ENCODE results near the gene PDE8A. TPM values are rescaled to one million over a fixed set of nuclear protein-coding genes. Genes with fewer than 3 reads are reported as not detected.

Gene PDE8A
- total and polyA plus RNA-seq, 2 donors (not counting 3 experiments of a cell fraction or from before 2014, with no cell fraction given): 21.3 to 45.7 TPM

- ChIA-PET POLR2A (no interaction called here), CTCF (interaction anchor here (0.8 to 2.4 kb wide), 8 partner anchors 9 to 181 kb away, joined by 3 to 12 read pairs (median 6); no protein-coding TSS in a partner anchor)
- no peak for TF ChIP-seq POLR2AphosphoS5 (IDR thresholded peaks at IDR 0.05; ENCODE audit: insufficient read depth, low read depth, low read length)
- no peaks in the 10 kb centered on the region for H3K27me3 ChIP-seq (ENCODE audit: control insufficient read depth in 2 of 2, insufficient read depth in 2 of 2, low read length in 2 of 2)
- no peak overlapping the region for H2AFZ ChIP-seq (ENCODE audit: low read depth, low read length)
- intact Hi-C loops (cut with micrococcal nuclease): no loop called here
- H3K4me3 ChIP-seq (replicated peaks in 1 of 3; ENCODE audit: insufficient read depth in 1 of 3, low read depth in 1 of 3, low read length in 3 of 3): no peak overlapping the region
- no peaks in the 10 kb centered on the region for H3K9me1 ChIP-seq (replicated peaks; ENCODE audit: control insufficient read depth, extremely low read depth, insufficient read depth, low read length)
- no TSS peak for BruUV-seq (replicated peaks)
- FAIRE-seq: no peak
- no peaks in the 10 kb centered on the region for H3K36me3 ChIP-seq (ENCODE audit: control insufficient read depth in 2 of 2, extremely low read depth in 1 of 2, insufficient read depth in 2 of 2, low read length in 2 of 2)
- no peaks in the 10 kb centered on the region for H4K20me1 ChIP-seq (replicated peaks; ENCODE audit: control insufficient read depth, extremely low read depth, insufficient read depth, low read length)
- DNase-seq (ENCODE audit: low read depth, low spot score): no peak
- H3K4me2 ChIP-seq (ENCODE audit: insufficient read depth, low read length): no peak overlapping the region
- H3K79me2 ChIP-seq (ENCODE audit: control insufficient read depth, insufficient read depth, low read length): peaks cover 76% of the 10 kb centered on the region
- dilution Hi-C loops (cut with MboI; ENCODE audit: extremely low pct_ligation_motif_present, low sequenced_read_pairs): no loop called here
- H3K4me1 ChIP-seq (ENCODE audit: control insufficient read depth, extremely low read depth, insufficient read depth, low read length): peaks cover 10% of the 10 kb centered on the region
- H3K9me3 ChIP-seq (replicated peaks; ENCODE audit: control insufficient read depth, insufficient read depth, low read length): no peaks in the 10 kb centered on the region
- no peak overlapping the region for H3K9ac ChIP-seq (replicated peaks; ENCODE audit: extremely low read depth, insufficient read depth, low read length)
- no peak overlapping the region for H3K27ac ChIP-seq (ENCODE audit: insufficient read depth, low read depth, low read length)
Observed at GRCh38 chr15:84987949-84988624, 6.4 kb downstream of the PDE8A start.

GRCh38 chr15:84988909-84989644, 7.4 kb downstream of the PDE8A start:
- DNase-seq (ENCODE audit: low read depth, low spot score) (no peak), FAIRE-seq (no peak)
- no peak overlapping the region for H3K4me2 ChIP-seq (ENCODE audit: insufficient read depth, low read length)
- POLR2A ChIA-PET: no interaction called here
- TF ChIP-seq MYC (IDR thresholded peaks at IDR 0.05; ENCODE audit: low read depth, low read length) (no peak), CTCF (IDR thresholded peaks at IDR 0.05; ENCODE audit: extremely low read depth in 1 of 2, insufficient read depth in 1 of 2, low read depth in 1 of 2, low read length in 2 of 2) (no peak), EZH2 (IDR thresholded peaks at IDR 0.05; ENCODE audit: borderline replicate concordance, low read depth, low read length, severe bottlenecking) (no peak), JUN (IDR thresholded peaks at IDR 0.05; ENCODE audit: borderline replicate concordance, insufficient read depth, insufficient read length, low read depth) (no peak), POLR2AphosphoS5 (IDR thresholded peaks at IDR 0.05; ENCODE audit: insufficient read depth, low read depth, low read length) (no peak), POLR2A (IDR thresholded peaks at IDR 0.05; ENCODE audit: low read depth, low read length) (no peak), FOS (IDR thresholded peaks at IDR 0.05; ENCODE audit: borderline replicate concordance, insufficient read depth, low read length) (no peak), GATA2 (IDR thresholded peaks at IDR 0.05; ENCODE audit: insufficient read depth, insufficient read length, low read depth, low read length) (no peak), MAX (IDR thresholded peaks at IDR 0.05; ENCODE audit: insufficient read depth, insufficient read length) (no peak)
- peaks cover 3% of the 10 kb centered on the region for H3K4me1 ChIP-seq (ENCODE audit: control insufficient read depth, extremely low read depth, insufficient read depth, low read length)
- no peak overlapping the region for H2AFZ ChIP-seq (ENCODE audit: low read depth, low read length)
- H4K20me1 ChIP-seq (replicated peaks; ENCODE audit: control insufficient read depth, extremely low read depth, insufficient read depth, low read length): no peaks in the 10 kb centered on the region
- H3K79me2 ChIP-seq (ENCODE audit: control insufficient read depth, insufficient read depth, low read length): peaks cover 69% of the 10 kb centered on the region
- H3K9me3 ChIP-seq (replicated peaks; ENCODE audit: control insufficient read depth, insufficient read depth, low read length): no peaks in the 10 kb centered on the region
- no peaks in the 10 kb centered on the region for H3K27me3 ChIP-seq (ENCODE audit: control insufficient read depth in 2 of 2, insufficient read depth in 2 of 2, low read length in 2 of 2)
- H3K9me1 ChIP-seq (replicated peaks; ENCODE audit: control insufficient read depth, extremely low read depth, insufficient read depth, low read length): no peaks in the 10 kb centered on the region
- no peak overlapping the region for H3K4me3 ChIP-seq (replicated peaks in 1 of 3; ENCODE audit: insufficient read depth in 1 of 3, low read depth in 1 of 3, low read length in 3 of 3)
- BruUV-seq (replicated peaks): no TSS peak
- CTCF ChIA-PET: interaction anchor here (0.5 to 2.4 kb wide), 8 partner anchors 11 to 331 kb away, joined by 3 to 12 read pairs (median 6); partner anchors contain the start of gene NMB
- H3K9ac ChIP-seq (replicated peaks; ENCODE audit: extremely low read depth, insufficient read depth, low read length): no peak overlapping the region
- H3K27ac ChIP-seq (ENCODE audit: insufficient read depth, low read depth, low read length): no peak overlapping the region
- H3K36me3 ChIP-seq (ENCODE audit: control insufficient read depth in 2 of 2, extremely low read depth in 1 of 2, insufficient read depth in 2 of 2, low read length in 2 of 2): no peaks in the 10 kb centered on the region
- dilution Hi-C loops (cut with MboI; ENCODE audit: extremely low pct_ligation_motif_present, low sequenced_read_pairs): no loop called here
- intact Hi-C loops (cut with micrococcal nuclease): no loop called here
